Measurements from ENCODE around the gene LRP4.

GRCh38 chr11:46837860-46838259 is 80.5 kb downstream of the LRP4 start:
- TF ChIP-seq PAX5 (IDR thresholded peaks at IDR 0.05; ENCODE audit: insufficient read depth, low read length, severe bottlenecking) = no peak
- no peak for TF ChIP-seq POLR2AphosphoS5 (IDR thresholded peaks at IDR 0.05; ENCODE audit: low read depth, low read length)
- TF ChIP-seq TAF1 (IDR thresholded peaks at IDR 0.05; ENCODE audit: low read depth, low read length) = no peak
- TF ChIP-seq POLR2A (IDR thresholded peaks at IDR 0.05; ENCODE audit: low read depth, low read length) = no peak
- no peak for TF ChIP-seq SPI1 (IDR thresholded peaks at IDR 0.05; ENCODE audit: low read depth, low read length)
